Neural progenitor cell (in vitro differentiated cells): ENCODE data around the gene APLP2.

Experiments
- EZH2 ChIP-seq: fragments of 200-600 bp; sonication (generic); IDR thresholded peaks from 2 replicates; pipeline ENCODE4 v1.6.1; 2017; ENCODE audit warnings: antibody characterized with exemption, mild to moderate bottlenecking, moderate library complexity
- EZH2phosphoT487 ChIP-seq: fragments of 200-600 bp; sonication (generic); IDR thresholded peaks from 2 replicates; pipeline ENCODE4 v1.6.1; 2017; ENCODE audit warnings: antibody characterized with exemption
- TF ChIP-seq, protein P1 (sequence below): fragments of 200-600 bp; sonication (generic); IDR thresholded peaks from 2 replicates; pipeline ENCODE4 v1.5.1; 2017; ENCODE audit warnings: antibody characterized with exemption, mild to moderate bottlenecking

DNA sequence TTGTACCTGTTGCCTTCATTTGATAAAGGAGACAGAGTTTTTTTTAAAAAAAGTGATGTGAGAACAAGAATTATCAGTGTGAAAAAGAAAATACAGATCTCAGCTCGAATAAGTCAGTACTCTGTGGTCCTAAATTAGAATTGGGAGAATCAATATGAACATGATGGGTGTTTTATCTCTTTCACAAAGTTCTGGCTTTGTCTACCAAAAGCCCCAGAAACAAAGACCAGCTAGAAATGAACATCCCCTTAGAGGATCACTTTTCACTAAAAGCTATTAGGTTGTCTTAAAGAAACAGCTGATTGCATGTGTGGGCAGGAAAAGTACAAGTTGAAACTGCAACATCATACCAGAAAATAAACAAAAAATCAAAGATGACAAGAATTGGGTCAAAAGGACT is 81.5 kb downstream of the APLP2 start:
- TF ChIP-seq, protein P1, sequence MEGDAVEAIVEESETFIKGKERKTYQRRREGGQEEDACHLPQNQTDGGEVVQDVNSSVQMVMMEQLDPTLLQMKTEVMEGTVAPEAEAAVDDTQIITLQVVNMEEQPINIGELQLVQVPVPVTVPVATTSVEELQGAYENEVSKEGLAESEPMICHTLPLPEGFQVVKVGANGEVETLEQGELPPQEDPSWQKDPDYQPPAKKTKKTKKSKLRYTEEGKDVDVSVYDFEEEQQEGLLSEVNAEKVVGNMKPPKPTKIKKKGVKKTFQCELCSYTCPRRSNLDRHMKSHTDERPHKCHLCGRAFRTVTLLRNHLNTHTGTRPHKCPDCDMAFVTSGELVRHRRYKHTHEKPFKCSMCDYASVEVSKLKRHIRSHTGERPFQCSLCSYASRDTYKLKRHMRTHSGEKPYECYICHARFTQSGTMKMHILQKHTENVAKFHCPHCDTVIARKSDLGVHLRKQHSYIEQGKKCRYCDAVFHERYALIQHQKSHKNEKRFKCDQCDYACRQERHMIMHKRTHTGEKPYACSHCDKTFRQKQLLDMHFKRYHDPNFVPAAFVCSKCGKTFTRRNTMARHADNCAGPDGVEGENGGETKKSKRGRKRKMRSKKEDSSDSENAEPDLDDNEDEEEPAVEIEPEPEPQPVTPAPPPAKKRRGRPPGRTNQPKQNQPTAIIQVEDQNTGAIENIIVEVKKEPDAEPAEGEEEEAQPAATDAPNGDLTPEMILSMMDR: no peak
- TF ChIP-seq EZH2phosphoT487 (no peak), EZH2 (no peak)
